Cortex of kidney (tissue), 1 donor: ENCODE measurements around the gene NDUFB7.
"Not testable (repeated sequence)": the region's sequence is repeated elsewhere in the genome, so short reads cannot be mapped to it uniquely, and the experiment has no call there.

ENCODE experiments used
- DNase-seq: peaks from one replicate; lab custom pipeline; 2025; lab: John Stamatoyannopoulos, UW

Gene NDUFB7

GRCh38 chr19:14571695-14572490 is at the start of gene NDUFB7:
NDUFB7 (minus strand) TSS chr19:14572066; CDS start chr19:14572000, 66 bp downstream.
- peak; percentile 50 for DNase-seq

GRCh38 chr19:14619404-14619803 is 47.5 kb upstream of the NDUFB7 start:
- DNase-seq = no peak

- no peak for DNase-seq
Observed at GRCh38 chr19:14616407-14616806, 44.5 kb upstream of the NDUFB7 start.

- DNase-seq = no peak
Observed at GRCh38 chr19:14615623-14616022, 43.8 kb upstream of the NDUFB7 start.

GRCh38 chr19:14614099-14614412 is 42.2 kb upstream of the NDUFB7 start:
- no peak for DNase-seq

- DNase-seq = not testable (repeated sequence)
Observed at GRCh38 chr19:14613399-14614098, 41.7 kb upstream of the NDUFB7 start.

- no peak for DNase-seq
Observed at GRCh38 chr19:14612657-14613056, 40.8 kb upstream of the NDUFB7 start.

GRCh38 chr19:14612242-14612641 is 40.4 kb upstream of the NDUFB7 start:
- not testable (repeated sequence) for DNase-seq

- no peak for DNase-seq
Observed at GRCh38 chr19:14611051-14611450, 39.2 kb upstream of the NDUFB7 start.

GRCh38 chr19:14606627-14607026 is 34.8 kb upstream of the NDUFB7 start:
- DNase-seq = no peak

- DNase-seq = no peak
Observed at GRCh38 chr19:14603990-14604387, 32.1 kb upstream of the NDUFB7 start.

GRCh38 chr19:14599548-14600147 is 27.8 kb upstream of the NDUFB7 start:
- DNase-seq = no peak

- no peak for DNase-seq
Observed at GRCh38 chr19:14595558-14595957, 23.7 kb upstream of the NDUFB7 start.

GRCh38 chr19:14589433-14589832 is 17.6 kb upstream of the NDUFB7 start:
- not testable (repeated sequence) for DNase-seq

GRCh38 chr19:14585187-14585586 is 13.3 kb upstream of the NDUFB7 start:
- not testable (repeated sequence) for DNase-seq

GRCh38 chr19:14584372-14584771 is 12.5 kb upstream of the NDUFB7 start:
- DNase-seq = not testable (repeated sequence)

- DNase-seq = no peak
Observed at GRCh38 chr19:14582894-14583340, 11.1 kb upstream of the NDUFB7 start, which contains the start of gene CLEC17A. CLEC17A (plus strand) TSS chr19:14583084; CDS start chr19:14583161, 77 bp downstream.

- DNase-seq = no peak
Observed at GRCh38 chr19:14580623-14581237, 8.9 kb upstream of the NDUFB7 start.

GRCh38 chr19:14577885-14578427 is 6.1 kb upstream of the NDUFB7 start:
- DNase-seq = no peak

GRCh38 chr19:14577264-14577663 is 5.4 kb upstream of the NDUFB7 start:
- DNase-seq = no peak

GRCh38 chr19:14576363-14576762 is 4.5 kb upstream of the NDUFB7 start:
- no peak for DNase-seq

- no peak for DNase-seq
Observed at GRCh38 chr19:14575428-14575980, 3.6 kb upstream of the NDUFB7 start.
